ENCODE results near the gene ZHX3. TPM values are rescaled to one million over a fixed set of nuclear protein-coding genes. Genes with fewer than 3 reads are reported as not detected.

ZHX3 gene
- total RNA-seq, 1 experiment from 2014 or later, result 2.5 TPM

GRCh38 chr20:41347523-41348429 lies 30.2 kb upstream of the ZHX3 start:
- Histone ChIP-seq H3K27me3 (ENCODE audit: control insufficient read depth, insufficient read depth, low read length) (no peaks in the 10 kb centered on the region), H3K4me3 (ENCODE audit: insufficient read depth, low read depth, low read length) (no peak overlapping the region), H3K36me3 (replicated peaks; ENCODE audit: control insufficient read depth, insufficient read depth, low read length) (no peaks in the 10 kb centered on the region)
- DNase-seq, result no peak

DNA sequence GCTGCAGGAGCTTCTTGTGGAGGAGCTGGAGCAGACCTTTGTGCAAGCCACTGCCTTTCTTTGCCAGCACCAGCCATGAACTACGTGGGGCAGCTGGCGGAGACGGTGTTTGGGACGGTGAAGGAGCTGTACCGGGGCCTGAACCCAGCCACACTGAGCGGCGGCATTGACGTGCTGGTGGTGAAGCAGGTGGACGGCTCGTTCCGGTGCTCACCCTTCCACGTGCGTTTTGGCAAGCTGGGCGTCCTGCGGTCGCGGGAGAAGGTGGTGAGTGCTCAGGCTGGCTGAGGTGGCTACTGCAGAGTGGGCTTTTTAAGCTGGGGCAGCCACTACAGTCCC lies 28.2 kb upstream of the ZHX3 start:
- H3K27me3 ChIP-seq (ENCODE audit: control insufficient read depth, insufficient read depth, low read length), result no peaks in the 10 kb centered on the region
- H3K4me3 ChIP-seq (ENCODE audit: insufficient read depth, low read depth, low read length), result no peak overlapping the region
- H3K36me3 ChIP-seq (replicated peaks; ENCODE audit: control insufficient read depth, insufficient read depth, low read length), result no peaks in the 10 kb centered on the region
- DNase-seq, result peak; percentile 43

DNA sequence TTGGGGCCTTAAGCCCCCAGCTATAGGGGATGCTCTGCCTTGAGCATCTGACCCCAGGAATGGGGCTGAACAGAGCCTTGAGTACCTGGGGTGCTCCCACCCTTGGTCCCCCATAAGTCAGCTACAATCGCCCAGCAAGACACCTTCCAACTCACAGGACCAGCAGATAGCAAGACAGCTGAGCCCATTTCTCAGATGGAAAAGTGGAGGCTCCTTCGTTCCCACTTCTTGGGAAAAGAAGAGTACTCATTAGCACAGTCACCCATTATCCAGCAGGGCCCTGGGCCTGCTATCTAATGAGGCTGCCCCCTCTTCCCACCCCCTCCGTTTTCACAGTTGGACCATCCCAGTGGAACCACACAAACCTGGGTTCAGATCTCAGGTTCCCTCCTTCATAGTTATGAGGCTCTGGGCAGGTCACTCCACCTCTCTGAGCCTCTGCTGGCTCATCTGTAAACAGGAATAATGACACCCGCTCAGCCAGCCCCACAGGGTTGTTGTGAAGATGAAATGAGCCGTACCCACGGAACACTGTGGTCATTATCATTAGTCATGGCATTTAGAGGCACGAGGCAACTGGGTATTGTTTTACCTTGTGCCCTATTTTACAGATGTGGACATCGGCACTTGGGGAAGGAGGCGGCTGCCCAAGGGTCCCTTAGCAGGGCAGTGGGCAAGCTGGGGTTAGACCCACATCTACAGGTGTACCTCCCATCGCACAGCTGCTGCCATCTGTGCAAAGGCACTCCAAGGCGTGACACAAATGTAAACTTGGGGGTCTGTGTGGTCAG lies 27.6 kb upstream of the ZHX3 start:
- Histone ChIP-seq H3K36me3 (replicated peaks; ENCODE audit: control insufficient read depth, insufficient read depth, low read length) (no peaks in the 10 kb centered on the region), H3K27me3 (ENCODE audit: control insufficient read depth, insufficient read depth, low read length) (no peaks in the 10 kb centered on the region), H3K4me3 (ENCODE audit: insufficient read depth, low read depth, low read length) (no peak overlapping the region)
- no peak for DNase-seq

- H3K4me3 ChIP-seq (ENCODE audit: insufficient read depth, low read depth, low read length), result no peak overlapping the region
- peaks cover 2% of the 10 kb centered on the region for H3K27me3 ChIP-seq (ENCODE audit: control insufficient read depth, insufficient read depth, low read length)
- H3K36me3 ChIP-seq (replicated peaks; ENCODE audit: control insufficient read depth, insufficient read depth, low read length), result no peaks in the 10 kb centered on the region
- peak; percentile 36 for DNase-seq
These were observed 26.9 kb upstream of the ZHX3 start for GRCh38 chr20:41344477-41344876.

GRCh38 chr20:41342474-41343464 lies 25.2 kb upstream of the ZHX3 start:
- no peak overlapping the region for H3K4me3 ChIP-seq (ENCODE audit: insufficient read depth, low read depth, low read length)
- peak; percentile 25 for DNase-seq
- H3K36me3 ChIP-seq (replicated peaks; ENCODE audit: control insufficient read depth, insufficient read depth, low read length), result no peaks in the 10 kb centered on the region
- peaks cover 5% of the 10 kb centered on the region for H3K27me3 ChIP-seq (ENCODE audit: control insufficient read depth, insufficient read depth, low read length)

DNA sequence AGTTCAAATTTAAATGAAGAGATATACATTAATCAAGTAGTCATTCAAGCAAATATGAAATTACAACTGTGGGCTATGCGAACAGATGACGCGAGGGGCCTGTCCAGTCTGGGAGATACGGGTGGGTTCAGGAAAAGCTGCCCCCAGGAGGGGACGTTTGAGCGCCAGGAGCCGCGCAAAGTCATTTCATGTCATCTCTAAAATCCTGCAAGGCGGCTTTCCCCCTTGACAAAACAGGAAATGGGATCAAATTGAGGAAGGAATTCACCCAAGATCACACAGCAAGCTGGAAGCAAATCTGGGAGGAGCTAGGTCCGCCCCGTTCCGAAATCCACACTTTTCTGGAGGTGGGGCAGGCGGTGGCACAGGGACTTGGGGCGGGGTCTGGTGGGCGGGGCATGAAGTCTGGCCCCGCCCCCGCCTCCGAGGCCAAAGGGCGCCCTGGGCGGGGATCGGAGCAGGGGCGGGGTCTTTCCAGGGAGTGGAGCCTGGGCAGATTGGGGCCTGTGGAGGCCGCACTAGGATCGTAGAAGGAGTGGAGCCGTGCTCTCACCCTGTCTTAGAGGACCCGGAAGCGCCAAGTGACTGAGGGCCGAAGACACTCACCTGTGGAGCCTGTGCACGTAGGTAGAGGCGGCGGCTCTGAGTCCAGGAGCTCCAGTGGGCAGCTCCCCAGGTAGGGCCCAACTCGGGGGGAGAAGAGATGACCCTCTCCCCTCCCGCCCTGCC lies 23.0 kb upstream of the ZHX3 start, which contains the start of gene LPIN3:
LPIN3 (plus strand) TSS at position 495 of the 729 bp plus-strand sequence. CDS start 4,983 bp downstream, outside the sequence.
- Histone ChIP-seq H3K4me3 (ENCODE audit: insufficient read depth, low read depth, low read length) (peak within 1 kb of the TSS; percentile 50), H3K27me3 (ENCODE audit: control insufficient read depth, insufficient read depth, low read length) (peaks cover 5% of the 10 kb centered on the region), H3K36me3 (replicated peaks; ENCODE audit: control insufficient read depth, insufficient read depth, low read length) (no peaks in the 10 kb centered on the region)
- peak; percentile 99 for DNase-seq

- DNase-seq, result peak; percentile 95
- Histone ChIP-seq H3K4me3 (ENCODE audit: insufficient read depth, low read depth, low read length) (peak overlapping the region; percentile 50), H3K27me3 (ENCODE audit: control insufficient read depth, insufficient read depth, low read length) (peaks cover 5% of the 10 kb centered on the region), H3K36me3 (replicated peaks; ENCODE audit: control insufficient read depth, insufficient read depth, low read length) (no peaks in the 10 kb centered on the region)
These were observed 22.4 kb upstream of the ZHX3 start for GRCh38 chr20:41339957-41340326.

GRCh38 chr20:41336711-41337492 lies 19.4 kb upstream of the ZHX3 start:
- no peak overlapping the region for H3K4me3 ChIP-seq (ENCODE audit: insufficient read depth, low read depth, low read length)
- peaks cover 5% of the 10 kb centered on the region for H3K27me3 ChIP-seq (ENCODE audit: control insufficient read depth, insufficient read depth, low read length)
- H3K36me3 ChIP-seq (replicated peaks; ENCODE audit: control insufficient read depth, insufficient read depth, low read length), result no peaks in the 10 kb centered on the region
- no peak for DNase-seq

- Histone ChIP-seq H3K36me3 (replicated peaks; ENCODE audit: control insufficient read depth, insufficient read depth, low read length) (no peaks in the 10 kb centered on the region), H3K27me3 (ENCODE audit: control insufficient read depth, insufficient read depth, low read length) (peaks cover 5% of the 10 kb centered on the region), H3K4me3 (ENCODE audit: insufficient read depth, low read depth, low read length) (no peak overlapping the region)
- no peak for DNase-seq
These were observed 18.1 kb upstream of the ZHX3 start for GRCh38 chr20:41335591-41335990.

GRCh38 chr20:41334443-41335421 lies 17.2 kb upstream of the ZHX3 start:
- peaks cover 5% of the 10 kb centered on the region for H3K27me3 ChIP-seq (ENCODE audit: control insufficient read depth, insufficient read depth, low read length)

GRCh38 chr20:41334036-41334435 lies 16.5 kb upstream of the ZHX3 start:
- H3K36me3 ChIP-seq (replicated peaks; ENCODE audit: control insufficient read depth, insufficient read depth, low read length), result no peaks in the 10 kb centered on the region
- H3K27me3 ChIP-seq (ENCODE audit: control insufficient read depth, insufficient read depth, low read length), result no peaks in the 10 kb centered on the region
- no peak for DNase-seq
- H3K4me3 ChIP-seq (ENCODE audit: insufficient read depth, low read depth, low read length), result no peak overlapping the region

More at GRCh38 chr20:41334443-41335421, 17.2 kb upstream of the ZHX3 start:
- Histone ChIP-seq H3K36me3 (replicated peaks; ENCODE audit: control insufficient read depth, insufficient read depth, low read length) (no peaks in the 10 kb centered on the region), H3K4me3 (ENCODE audit: insufficient read depth, low read depth, low read length) (no peak overlapping the region)
- DNase-seq, result peak; percentile 53

DNA sequence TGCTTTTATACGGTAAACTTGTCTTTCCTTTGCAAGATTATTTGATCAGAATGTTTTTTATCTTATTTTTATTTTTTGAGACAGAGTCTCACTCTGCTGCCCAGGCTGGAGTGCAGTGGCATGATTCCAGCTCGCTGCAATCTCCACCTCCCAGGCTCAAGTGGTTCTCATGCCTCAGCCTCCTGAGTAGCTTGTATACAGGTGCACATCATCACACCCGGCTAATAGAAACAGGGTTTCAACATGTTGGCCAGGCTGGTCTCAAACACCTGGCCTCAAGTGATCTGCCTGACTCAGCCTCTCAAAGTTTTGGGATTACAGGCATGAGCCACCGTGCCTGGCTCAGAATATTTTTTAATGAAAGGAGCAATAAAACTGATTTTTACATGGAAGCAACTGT lies 14.2 kb upstream of the ZHX3 start:
- Histone ChIP-seq H3K4me3 (ENCODE audit: insufficient read depth, low read depth, low read length) (no peak overlapping the region), H3K36me3 (replicated peaks; ENCODE audit: control insufficient read depth, insufficient read depth, low read length) (no peaks in the 10 kb centered on the region), H3K27me3 (ENCODE audit: control insufficient read depth, insufficient read depth, low read length) (no peaks in the 10 kb centered on the region)
- no peak for DNase-seq
